ENCODE measurements around the gene ADARB2. TPM values are rescaled to one million over a fixed set of nuclear protein-coding genes. Genes with fewer than 3 reads are reported as not detected.
"Not testable (repeated sequence)": the region's sequence is repeated elsewhere in the genome, so short reads cannot be mapped to it uniquely, and the experiment has no call there.

ADARB2 gene
- total RNA-seq, 1 donor = 1.1 TPM

DNA sequence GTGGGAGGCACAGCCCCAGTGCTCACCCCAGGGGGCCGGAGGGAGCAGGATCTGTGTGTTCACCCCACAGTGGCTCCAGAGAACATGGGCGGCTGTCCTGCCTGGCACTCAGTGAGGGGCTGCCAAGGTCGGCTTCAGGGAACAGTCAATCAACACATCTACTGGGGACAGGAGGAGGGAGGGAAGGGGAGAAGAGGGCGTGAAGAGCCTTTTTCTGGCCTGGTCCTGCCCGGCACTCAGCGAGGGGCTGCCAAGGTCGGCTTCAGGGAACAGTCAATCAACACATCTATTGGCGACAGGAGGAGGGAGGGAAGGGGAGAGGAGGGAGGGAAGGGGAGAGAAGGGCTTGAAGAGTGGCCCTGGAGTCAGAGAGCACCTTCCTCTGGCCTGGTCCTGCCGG is 184.9 kb downstream of the ADARB2 start:
- no peak for DNase-seq (ENCODE audit: low read depth in 2 of 3, low spot score in 2 of 3)

GRCh38 chr10:1551636-1552338 is 185.5 kb downstream of the ADARB2 start:
- DNase-seq (ENCODE audit: low read depth in 2 of 3, low spot score in 2 of 3) = no peak

DNA sequence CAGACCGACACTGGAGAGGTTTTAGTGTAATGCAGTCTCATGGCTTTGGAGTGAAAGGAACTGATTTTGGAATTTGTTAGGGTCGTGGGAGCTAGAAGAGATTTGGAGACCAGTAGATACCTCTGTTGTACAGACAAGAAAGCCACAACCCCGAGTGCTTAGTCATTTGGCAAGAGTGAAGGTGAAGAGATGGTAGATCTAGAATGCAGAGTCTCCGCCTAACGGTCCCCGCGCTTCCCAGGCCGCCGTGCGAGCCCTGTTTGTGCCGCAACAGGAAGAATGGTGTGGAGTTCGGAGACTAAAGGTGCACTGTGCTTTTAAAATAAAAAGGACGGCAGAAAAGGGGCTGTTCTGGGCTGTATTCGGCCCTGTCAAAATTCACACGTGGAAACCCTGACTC is 186.7 kb downstream of the ADARB2 start:
- DNase-seq (ENCODE audit: low read depth in 2 of 3, low spot score in 2 of 3) = no peak

- DNase-seq (ENCODE audit: low read depth in 2 of 3, low spot score in 2 of 3) = no peak
These were observed 187.1 kb downstream of the ADARB2 start for GRCh38 chr10:1550291-1550595.

DNA sequence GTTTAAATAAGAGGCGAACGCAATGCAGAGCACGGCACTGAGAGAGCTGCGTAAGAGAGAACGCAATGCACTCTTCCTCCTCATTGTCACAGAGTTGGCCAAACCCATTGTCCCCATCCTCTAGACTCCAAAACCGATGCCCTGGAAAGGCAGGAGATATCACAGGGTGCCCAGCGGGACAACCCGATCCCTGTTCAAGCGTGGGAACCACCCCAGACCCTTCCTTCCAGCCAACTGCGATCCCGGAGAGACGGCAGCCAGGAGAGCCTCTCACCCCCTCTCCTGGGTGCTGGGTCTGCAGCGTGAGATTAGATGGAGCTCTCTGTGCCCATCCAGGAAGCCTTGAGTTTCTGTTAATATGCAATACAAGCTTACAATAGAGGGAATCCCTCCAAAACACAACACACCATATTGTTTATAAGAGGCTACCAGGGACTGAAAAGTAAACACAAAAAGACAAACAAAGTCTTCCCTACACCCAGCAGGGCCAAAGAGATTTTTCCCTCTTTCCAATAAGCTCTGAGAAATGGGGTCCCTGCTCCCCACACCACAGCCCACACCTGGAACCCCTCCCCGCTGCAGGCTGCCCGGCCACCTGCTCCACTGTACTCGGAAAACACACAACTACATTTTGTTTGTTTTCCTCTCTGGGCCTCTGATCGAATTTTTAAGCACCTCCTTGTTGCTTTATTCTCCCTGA is 187.6 kb downstream of the ADARB2 start:
- no peak for DNase-seq (ENCODE audit: low read depth in 2 of 3, low spot score in 2 of 3)

DNA sequence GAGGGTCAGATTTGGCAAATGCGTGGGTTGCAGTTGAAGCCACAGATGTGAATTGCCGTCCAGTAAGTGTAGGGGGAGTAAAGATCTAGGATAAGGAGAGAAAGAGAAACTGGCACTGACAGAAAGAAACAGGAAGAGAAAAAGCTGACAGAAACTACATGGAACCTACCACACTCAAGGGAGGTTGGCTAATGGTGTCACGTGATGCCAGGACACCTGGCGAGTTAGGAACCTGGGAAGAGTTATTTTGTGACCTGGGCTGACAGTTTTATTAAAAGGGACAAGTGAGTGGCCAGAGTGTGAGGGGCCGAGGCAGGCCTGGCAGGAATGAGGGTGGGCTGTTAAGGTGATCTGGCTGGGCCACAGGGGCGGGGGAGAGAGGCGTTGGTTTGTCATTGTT is 188.7 kb downstream of the ADARB2 start:
- DNase-seq (ENCODE audit: low read depth in 2 of 3, low spot score in 2 of 3) = no peak

GRCh38 chr10:1548146-1548545 is 189.2 kb downstream of the ADARB2 start:
- DNase-seq (ENCODE audit: low read depth in 2 of 3, low spot score in 2 of 3) = no peak

DNA sequence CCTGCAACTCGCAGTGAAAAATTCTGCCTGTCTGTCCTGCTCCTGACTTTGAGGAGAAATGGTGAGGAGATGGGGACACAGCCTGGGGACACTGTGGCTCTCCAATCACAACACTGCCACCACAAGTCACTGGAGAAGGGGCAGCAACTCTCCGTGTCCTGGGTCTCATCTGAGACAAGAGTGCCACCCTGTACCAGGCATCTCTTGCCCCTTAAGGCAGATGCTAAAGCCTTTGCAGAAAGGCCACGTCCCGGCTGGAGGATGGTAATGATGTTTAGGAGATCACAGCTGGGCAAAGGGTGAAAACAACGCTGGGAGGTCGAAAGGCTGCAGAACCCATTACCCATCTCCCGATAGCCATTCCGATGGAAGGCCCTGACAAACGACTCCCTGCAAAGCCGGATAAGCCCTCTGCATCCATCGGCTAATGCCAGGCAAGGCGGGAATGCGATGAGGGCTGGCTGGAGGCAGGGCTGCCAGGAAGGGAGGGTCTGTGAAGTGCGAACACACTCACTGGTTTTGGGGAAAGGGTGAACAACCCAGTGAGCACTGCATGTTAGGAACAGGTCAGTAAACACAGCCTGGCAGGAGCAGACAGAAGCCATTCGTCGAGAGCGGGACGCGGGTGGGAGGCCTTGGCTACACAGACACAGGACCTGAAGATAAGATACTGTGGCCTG is 190.8 kb downstream of the ADARB2 start:
- DNase-seq (ENCODE audit: low read depth in 2 of 3, low spot score in 2 of 3) = no peak

DNA sequence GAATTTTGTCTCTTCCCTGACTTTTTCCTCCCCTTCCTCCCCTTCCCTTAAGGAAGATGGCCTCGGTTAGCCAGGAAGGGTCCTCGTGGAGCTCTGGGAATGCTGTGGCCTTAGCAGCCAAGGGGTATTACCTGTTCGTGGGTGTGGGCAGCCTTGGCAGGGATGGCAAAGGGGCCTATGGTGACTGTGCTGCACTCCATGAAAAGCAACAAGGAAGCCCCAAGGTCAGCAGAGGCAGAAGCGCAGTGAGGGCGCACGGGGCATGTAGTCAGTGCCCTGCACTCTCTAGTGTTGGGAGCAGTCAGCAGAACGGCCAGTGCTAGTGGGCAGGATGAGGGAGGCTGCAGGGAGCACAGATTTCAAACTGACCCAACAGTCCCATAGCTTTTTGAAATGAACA is 191.8 kb downstream of the ADARB2 start:
- DNase-seq (ENCODE audit: low read depth in 2 of 3, low spot score in 2 of 3) = no peak

- DNase-seq (ENCODE audit: low read depth in 2 of 3, low spot score in 2 of 3) = no peak
These were observed 192.4 kb downstream of the ADARB2 start for GRCh38 chr10:1544929-1545328.

DNA sequence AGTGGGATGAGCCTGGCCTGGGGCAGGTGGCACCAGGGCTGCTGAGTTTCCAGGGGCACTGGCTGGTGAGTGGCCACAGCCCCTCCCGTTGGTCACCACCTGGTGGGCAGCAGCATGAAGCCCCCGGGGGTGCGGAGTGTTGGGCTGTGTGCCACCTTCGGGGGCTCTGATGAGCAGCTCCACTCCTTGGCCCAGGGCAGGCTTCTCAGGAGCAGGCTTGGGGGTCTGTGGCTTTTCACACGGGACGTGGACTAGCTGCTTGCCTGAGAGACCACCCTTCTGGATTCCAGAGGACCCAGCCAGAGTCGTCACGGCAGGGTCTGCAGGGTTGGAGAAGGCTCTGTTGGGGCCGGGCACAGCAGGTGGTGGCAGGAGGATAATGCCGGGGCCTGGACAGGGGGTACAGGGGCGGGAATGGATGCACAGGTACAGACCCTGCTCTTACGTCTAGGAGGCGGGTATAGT is 193.1 kb downstream of the ADARB2 start:
- DNase-seq (ENCODE audit: low read depth in 2 of 3, low spot score in 2 of 3) = no peak

DNA sequence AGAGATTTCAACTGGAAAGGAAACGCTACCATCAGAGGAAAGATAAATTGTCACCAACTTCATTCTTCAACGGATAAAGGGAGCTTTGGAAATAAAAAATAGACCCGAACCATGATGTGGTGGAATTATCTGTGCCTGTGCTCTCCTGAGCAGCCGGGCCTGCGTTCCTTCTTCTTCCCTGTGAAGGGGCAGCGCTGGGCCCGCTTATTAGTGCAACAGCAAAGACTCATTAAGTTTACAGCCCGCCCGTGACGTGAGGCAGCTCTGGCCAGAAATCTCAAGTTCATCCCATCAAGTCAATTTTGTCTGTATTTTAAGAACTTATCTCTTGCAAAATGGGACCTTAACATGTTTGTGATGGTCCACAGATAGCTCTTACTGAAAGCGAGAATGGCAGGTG is 193.7 kb downstream of the ADARB2 start:
- DNase-seq (ENCODE audit: low read depth in 2 of 3, low spot score in 2 of 3) = no peak

GRCh38 chr10:1542941-1543340 is 194.4 kb downstream of the ADARB2 start:
- DNase-seq (ENCODE audit: low read depth in 2 of 3, low spot score in 2 of 3) = no peak

DNA sequence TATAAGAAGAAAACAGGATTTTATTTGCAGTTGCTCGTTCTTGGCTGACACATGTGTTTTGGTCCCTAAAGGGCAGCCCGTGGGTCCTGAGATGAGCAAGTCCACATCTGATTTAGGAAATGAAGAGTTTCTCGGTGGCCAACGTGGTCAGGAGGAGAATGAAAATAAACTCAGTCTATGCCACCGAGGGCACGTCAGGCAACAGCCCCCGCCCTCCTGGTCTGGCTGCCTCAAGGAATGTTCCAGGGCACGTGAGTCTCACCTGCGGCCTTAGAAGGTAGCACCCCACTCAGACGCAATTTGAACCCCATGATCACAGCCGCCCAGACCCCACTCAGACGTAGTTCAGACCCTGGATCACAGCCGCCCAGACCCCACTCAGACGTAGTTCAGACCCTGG is 197.2 kb downstream of the ADARB2 start:
- no peak for DNase-seq (ENCODE audit: low read depth in 2 of 3, low spot score in 2 of 3)

DNA sequence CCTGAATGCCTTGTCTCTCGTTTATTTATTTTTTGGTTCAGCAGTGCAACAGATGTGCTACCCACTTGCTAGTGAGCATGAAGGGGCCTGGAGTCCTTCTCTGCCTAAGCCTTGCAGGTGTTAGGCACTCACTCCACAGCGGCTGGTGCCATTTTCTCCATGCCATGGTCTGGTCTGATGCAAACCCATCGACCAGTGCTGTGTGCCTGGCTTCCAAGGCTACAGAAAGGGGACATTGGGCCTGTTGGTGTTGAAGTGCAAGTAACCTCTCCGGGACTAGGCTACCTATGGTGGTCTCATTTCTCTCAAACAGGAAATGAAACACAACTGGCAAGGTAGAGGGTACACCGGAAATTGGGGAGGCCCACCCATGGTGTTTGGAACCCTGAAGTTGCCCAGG is 198.1 kb downstream of the ADARB2 start:
- no peak for DNase-seq (ENCODE audit: low read depth in 2 of 3, low spot score in 2 of 3)

GRCh38 chr10:1538531-1539061 is 198.7 kb downstream of the ADARB2 start:
- DNase-seq (ENCODE audit: low read depth in 2 of 3, low spot score in 2 of 3) = no peak

DNA sequence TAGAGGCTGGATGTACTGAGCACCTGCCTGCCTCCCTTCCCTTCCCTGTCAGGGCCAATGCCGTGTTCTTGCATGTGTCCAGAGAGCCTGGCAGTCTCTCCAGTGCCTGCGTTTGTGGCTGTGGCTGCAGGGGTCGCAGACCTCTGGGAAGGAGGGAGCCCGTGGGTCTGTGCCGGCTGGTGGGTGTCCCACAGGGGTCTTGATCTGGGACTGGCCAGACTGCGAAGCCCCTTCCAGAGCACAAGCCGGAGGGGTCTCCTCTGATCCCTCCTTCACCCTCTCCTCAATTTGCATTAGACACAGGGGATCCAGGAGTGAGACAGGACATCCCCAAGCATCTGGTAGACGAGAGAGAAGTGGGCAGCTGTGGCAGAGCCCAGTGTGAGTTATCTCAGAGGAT is 199.2 kb downstream of the ADARB2 start:
- no peak for DNase-seq (ENCODE audit: low read depth in 2 of 3, low spot score in 2 of 3)

DNA sequence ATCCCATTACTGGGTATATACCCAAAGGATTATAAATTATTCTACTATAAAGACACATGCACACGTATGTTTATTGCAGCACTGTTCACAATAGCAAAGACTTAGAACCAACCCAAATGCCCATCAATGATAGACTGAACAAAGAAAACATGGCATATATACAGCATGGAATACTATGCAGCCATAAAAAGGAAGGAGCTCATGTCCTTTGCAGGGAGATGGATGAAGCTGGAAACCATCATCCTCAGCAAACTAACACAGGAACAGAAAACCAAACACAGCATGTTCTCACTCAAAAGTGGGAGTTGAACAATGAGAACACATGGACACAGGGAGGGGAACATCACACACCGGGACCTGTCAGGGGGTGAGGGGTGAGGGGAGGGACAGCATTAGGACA is 199.9 kb downstream of the ADARB2 start:
- not testable (repeated sequence) for DNase-seq (ENCODE audit: low read depth in 2 of 3, low spot score in 2 of 3)

DNA sequence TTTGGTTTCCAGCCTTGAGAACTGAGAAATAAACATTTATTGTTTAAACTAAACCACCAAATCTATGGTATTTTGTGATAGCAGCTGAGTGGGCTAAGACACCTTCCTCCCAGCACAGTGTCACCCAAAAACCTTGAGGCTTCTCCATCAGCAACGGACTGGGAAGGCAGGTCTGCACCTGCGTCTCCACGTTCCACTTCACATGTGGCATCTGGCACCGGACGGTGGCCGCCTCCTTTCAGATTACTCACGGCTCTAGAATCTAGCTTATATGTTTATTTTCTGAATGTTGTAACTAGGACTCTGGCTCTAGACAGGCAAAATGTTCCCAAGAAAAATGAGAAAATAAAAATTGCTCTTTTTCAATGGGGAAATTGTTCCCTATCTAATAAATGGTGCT is 201.0 kb downstream of the ADARB2 start:
- no peak for DNase-seq (ENCODE audit: low read depth in 2 of 3, low spot score in 2 of 3)

- DNase-seq (ENCODE audit: low read depth in 2 of 3, low spot score in 2 of 3) = no peak
These were observed 201.9 kb downstream of the ADARB2 start for GRCh38 chr10:1535301-1535965.

GRCh38 chr10:1534820-1535219 is 202.5 kb downstream of the ADARB2 start:
- no peak for DNase-seq (ENCODE audit: low read depth in 2 of 3, low spot score in 2 of 3)

Measured in hematopoietic multipotent progenitor cell (in vitro differentiated cells).